HepG2 (cell line): ENCODE measurements around the gene DAD1. TPM values are rescaled to one million over a fixed set of nuclear protein-coding genes. Genes with fewer than 3 reads are reported as not detected.

ENCODE experiments used
- CC2D1A ChIP-seq: sonication (generic); formaldehyde crosslinking; IDR thresholded peaks from 2 replicates; pipeline ENCODE4 v1.8.1; 2023; ENCODE audit warnings: mild to moderate bottlenecking, missing genetic modification reagents
- GMEB1 ChIP-seq: sonication (generic); formaldehyde crosslinking; IDR thresholded peaks from 2 replicates; pipeline ENCODE4 v1.5.1; 2020; ENCODE audit warnings: missing genetic modification reagents, mild to moderate bottlenecking, borderline replicate concordance
- GPN1 ChIP-seq: sonication (generic); formaldehyde crosslinking; IDR thresholded peaks from 2 replicates; pipeline ENCODE4 v1.5.1; 2020; ENCODE audit warnings: missing genetic modification reagents, borderline replicate concordance
- HOXA9 ChIP-seq: sonication (generic); formaldehyde crosslinking; IDR thresholded peaks from 2 replicates; pipeline ENCODE4 v1.8.1; 2022; ENCODE audit warnings: missing genetic modification reagents, mild to moderate bottlenecking, moderate library complexity, borderline replicate concordance
- ISX ChIP-seq: sonication (generic); formaldehyde crosslinking; conservative IDR thresholded peaks from 2 replicates; pipeline ENCODE4 v1.5.0; 2020; ENCODE audit warnings: missing genetic modification reagents
- JDP2 ChIP-seq: sonication (generic); formaldehyde crosslinking; IDR thresholded peaks from 2 replicates; pipeline ENCODE4 v1.8.1; 2022; ENCODE audit warnings: missing genetic modification reagents, borderline replicate concordance
- LCORL ChIP-seq, 2 experiments: fragments of 450-650 bp in 1 of 2; sonication (generic) in 1 of 2; formaldehyde crosslinking in 1 of 2; IDR thresholded peaks; 2 replicates each; pipeline versions ENCODE4 v1.5.0 to v1.6.1; 2017 to 2020; ENCODE audit warnings: antibody characterized with exemption in 1 of 2, missing genetic modification reagents in 1 of 2
- NFRKB ChIP-seq: fragments of 450-650 bp; IDR thresholded peaks from 2 replicates; pipeline ENCODE4 v1.6.1; 2017
- PHB2 ChIP-seq: fragments of 450-650 bp; IDR thresholded peaks from 2 replicates; pipeline ENCODE4 v1.6.1; 2018; ENCODE audit not compliant: partially characterized antibody
- POLR2AphosphoS5 ChIP-seq: IDR thresholded peaks from 2 replicates; pipeline ENCODE4 v1.6.1; 2012; ENCODE audit warnings: low read depth, low read length
- RBFOX2 ChIP-seq: fragments of 200-400 bp; formaldehyde crosslinking; IDR thresholded peaks from 2 replicates; pipeline ENCODE4 v1.6.1; 2017; ENCODE audit warnings: low read depth, mild to moderate bottlenecking, low read length
- SALL1 ChIP-seq: sonication (generic); formaldehyde crosslinking; IDR thresholded peaks from 2 replicates; pipeline ENCODE4 v1.8.0; 2022; ENCODE audit warnings: mild to moderate bottlenecking, missing genetic modification reagents
- SMAD3 ChIP-seq: sonication (generic); formaldehyde crosslinking; IDR thresholded peaks from 2 replicates; pipeline ENCODE4 v1.4.0; 2020; ENCODE audit warnings: missing genetic modification reagents
- TBL1XR1 ChIP-seq: fragments of 150-350 bp; IDR thresholded peaks from 2 replicates; pipeline ENCODE4 v1.6.1; 2014; ENCODE audit warnings: borderline replicate concordance, low read length; ENCODE audit not compliant: partially characterized antibody
- TFDP1 ChIP-seq: IDR thresholded peaks from 2 replicates; pipeline ENCODE4 v1.6.1; 2016; ENCODE audit warnings: missing compliant biosample characterization, missing genetic modification reagents, borderline replicate concordance
- ZBTB44 ChIP-seq: sonication (generic); formaldehyde crosslinking; IDR thresholded peaks from 2 replicates; pipeline ENCODE4 v1.4.0; 2020; ENCODE audit warnings: missing genetic modification reagents
- ZIK1 ChIP-seq: sonication (generic); formaldehyde crosslinking; IDR thresholded peaks from 2 replicates; pipeline ENCODE4 v1.5.0; 2020; ENCODE audit warnings: mild to moderate bottlenecking, low read depth, missing genetic modification reagents, borderline replicate concordance
- ZNF24 ChIP-seq: fragments of 450-650 bp; IDR thresholded peaks from 2 replicates; pipeline ENCODE4 v1.6.1; 2017; ENCODE audit warnings: antibody characterized with exemption, mild to moderate bottlenecking
- ZNF274 ChIP-seq: sonication (generic); formaldehyde crosslinking; IDR thresholded peaks from 2 replicates; pipeline ENCODE4 v1.5.1; 2020; ENCODE audit warnings: mild to moderate bottlenecking, missing genetic modification reagents
- ZNF432 ChIP-seq: sonication (generic); formaldehyde crosslinking; IDR thresholded peaks from 2 replicates; pipeline ENCODE4 v1.5.0; 2020; ENCODE audit warnings: missing genetic modification reagents, mild to moderate bottlenecking, borderline replicate concordance
- ZNF44 ChIP-seq: sonication (generic); formaldehyde crosslinking; IDR thresholded peaks from 2 replicates; pipeline ENCODE4 v1.5.1; 2020; ENCODE audit warnings: mild to moderate bottlenecking, missing genetic modification reagents
- ZNF484 ChIP-seq: sonication (generic); formaldehyde crosslinking; IDR thresholded peaks from 2 replicates; pipeline ENCODE4 v1.5.1; 2020; ENCODE audit warnings: mild to moderate bottlenecking, low read depth, missing genetic modification reagents, borderline replicate concordance
- ZNF567 ChIP-seq: sonication (generic); formaldehyde crosslinking; IDR thresholded peaks from 2 replicates; pipeline ENCODE4 v1.8.1; 2023; ENCODE audit warnings: mild to moderate bottlenecking, missing genetic modification reagents, borderline replicate concordance
- ZNF598 ChIP-seq: sonication (generic); formaldehyde crosslinking; IDR thresholded peaks from 2 replicates; pipeline ENCODE4 v1.5.1; 2020; ENCODE audit warnings: mild to moderate bottlenecking, missing genetic modification reagents, borderline replicate concordance
- polyA plus RNA-seq, 8 experiments: library from polyadenylated mRNA; depleted of rRNA in 3 of 8; stranded (reverse) in 7 of 8; unstranded in 1 of 8; fragments of >200 nt; fragmentation: Illumina TruSeq in 4 of 8; extraction: Trizol in 4 of 8; gene quantifications; 2 replicates each; pipeline versions ENCODE4 v1.2.1 to v1.2.3, GENCODE V29; 2011 to 2016; ENCODE audit warnings: low read depth in 4 of 8, missing spikeins in 1 of 8, mixed read lengths in 1 of 8; ENCODE audit not compliant: insufficient read depth in 1 of 8
- total RNA-seq, 5 experiments: library from RNA; depleted of rRNA; stranded (reverse); fragments of >200 nt; fragmentation: Illumina TruSeq; extraction: Trizol; gene quantifications; 2 replicates each; pipeline ENCODE4 v1.2.3, GENCODE V29; 2016; ENCODE audit warnings: low read depth in 1 of 5

Gene DAD1
- total and polyA plus RNA-seq, 2 of the 13 experiments (the other 11 are each of a cell fraction or from before 2014, with no cell fraction given) = 558 to 626 TPM

DNA sequence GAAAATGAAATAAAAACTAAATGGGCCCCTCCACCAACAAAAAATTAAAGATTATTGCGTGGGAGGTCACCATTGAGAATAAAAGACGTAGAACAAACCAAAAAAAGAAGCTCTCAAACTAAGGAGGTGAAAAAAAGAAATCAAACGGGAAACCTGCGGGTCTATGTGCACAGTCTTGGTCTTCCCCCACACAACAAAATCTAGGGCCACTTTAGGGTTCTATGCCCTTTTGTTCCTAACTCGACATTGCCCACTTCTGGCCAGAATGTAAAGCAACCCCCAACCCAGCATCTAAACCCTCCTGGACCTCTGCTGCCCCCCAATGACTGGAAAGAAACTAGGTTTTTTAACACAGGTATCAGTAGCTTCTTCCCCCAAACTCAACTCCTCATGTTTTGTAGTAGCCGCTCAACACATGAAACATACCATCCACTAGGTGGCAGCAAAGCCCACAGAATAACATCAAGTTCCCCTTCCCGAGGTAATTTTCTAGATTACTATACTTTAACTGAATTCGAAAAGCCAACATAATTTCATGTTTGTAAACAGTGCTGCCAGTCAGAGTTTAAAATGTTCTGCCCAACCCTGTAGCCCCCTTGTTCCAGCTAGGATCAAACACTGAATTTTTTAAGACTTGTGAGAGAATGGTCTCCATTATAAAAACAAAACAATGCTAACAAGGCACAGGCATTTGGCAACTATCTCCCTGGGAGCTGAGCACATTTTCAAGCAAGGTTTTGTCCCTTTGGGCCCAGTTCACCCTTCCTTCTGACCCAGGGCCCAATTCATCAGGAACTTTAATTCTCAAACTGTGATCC lies 18.7 kb downstream of the DAD1 start (continued):
- no peak for TF ChIP-seq CC2D1A (CRISPR knock-in tag)
- no peak; the same call in 1 of the 2 replicates for TF ChIP-seq ISX (CRISPR knock-in tag)
- no peak for TF ChIP-seq TFDP1 (CRISPR knock-in tag)
- peak; percentile 76 for TF ChIP-seq LCORL (IDR thresholded peaks at IDR 0.05)
- no peak for TF ChIP-seq LCORL (CRISPR knock-in tag; IDR thresholded peaks at IDR 0.05)
- TF ChIP-seq NFRKB = no peak
- TF ChIP-seq TBL1XR1 = no peak
- TF ChIP-seq ZNF44 (CRISPR knock-in tag) = 0 out of 2 replicates have a peak, but pooled peaks have one; percentile 33
- no peak for TF ChIP-seq GPN1 (CRISPR knock-in tag)
- no peak for TF ChIP-seq ZNF274 (CRISPR knock-in tag)
- TF ChIP-seq ZNF567 (CRISPR knock-in tag) = no peak
- 0 out of 2 replicates have a peak, but pooled peaks have one; percentile 69 for TF ChIP-seq ZNF484 (CRISPR knock-in tag)
- no peak for TF ChIP-seq SALL1 (CRISPR knock-in tag)
- TF ChIP-seq ZNF432 (CRISPR knock-in tag) = no peak
- TF ChIP-seq ZIK1 (CRISPR knock-in tag) = 0 out of 2 replicates have a peak, but pooled peaks have one; percentile 28
- TF ChIP-seq ZBTB44 = 0 out of 2 replicates have a peak, but pooled peaks have one; percentile 72
- TF ChIP-seq GMEB1 = peak; percentile 24; the same call in 1 of the 2 replicates
- peak; percentile 50 for TF ChIP-seq RBFOX2
- TF ChIP-seq PHB2 = no peak
- TF ChIP-seq SMAD3 (CRISPR knock-in tag) = peak; percentile 51; the same call in 1 of the 2 replicates
- 0 out of 2 replicates have a peak, but pooled peaks have one; percentile 31 for TF ChIP-seq ZNF24
- no peak for TF ChIP-seq HOXA9 (CRISPR knock-in tag)
- TF ChIP-seq POLR2AphosphoS5 = no peak
- TF ChIP-seq JDP2 (CRISPR knock-in tag) = no peak
- no peak for TF ChIP-seq ZNF598 (CRISPR knock-in tag)
